Non-pigmented ciliary epithelial cell (primary cell): ENCODE measurements around the gene ZNHIT2.

ENCODE experiments used
- DNase-seq: peaks from one replicate; pipeline ENCODE4 v3.0.0-alpha.2; 2010; ENCODE audit warnings: low read depth

Gene ZNHIT2

GRCh38 chr11:65103476-65103875, 14.0 kb downstream of the ZNHIT2 start:
- no peak for DNase-seq

- DNase-seq: no peak
These were observed 15.1 kb downstream of the ZNHIT2 start for GRCh38 chr11:65102142-65103095.

GRCh38 chr11:65100674-65101350, 16.7 kb downstream of the ZNHIT2 start:
- DNase-seq: no peak

- DNase-seq: no peak
These were observed 20.6 kb downstream of the ZNHIT2 start for GRCh38 chr11:65096926-65097325.

- peak; percentile 50 for DNase-seq
These were observed 21.3 kb downstream of the ZNHIT2 start, which contains the start of gene VPS51 for GRCh38 chr11:65095974-65096806. TSS of gene VPS51 (plus strand) at chr11:65096214. CDS start at chr11:65096251, 37 bp downstream.

GRCh38 chr11:65095427-65095826, 22.1 kb downstream of the ZNHIT2 start:
- no peak for DNase-seq

GRCh38 chr11:65090628-65091027, 26.9 kb downstream of the ZNHIT2 start:
- no peak for DNase-seq

GRCh38 chr11:65089621-65090020, 27.9 kb downstream of the ZNHIT2 start:
- no peak for DNase-seq

GRCh38 chr11:65087827-65088226, 29.7 kb downstream of the ZNHIT2 start:
- DNase-seq: no peak

- no peak for DNase-seq
These were observed 30.3 kb downstream of the ZNHIT2 start for GRCh38 chr11:65087216-65087615.

GRCh38 chr11:65086809-65087208, 30.7 kb downstream of the ZNHIT2 start:
- DNase-seq: no peak

- DNase-seq: no peak
These were observed 32.1 kb downstream of the ZNHIT2 start for GRCh38 chr11:65085446-65085845.

- DNase-seq: no peak
These were observed 32.7 kb downstream of the ZNHIT2 start for GRCh38 chr11:65084598-65085375.

GRCh38 chr11:65083834-65084597, 33.5 kb downstream of the ZNHIT2 start, which contains the start of the genes CDCA5 and ZFPL1:
TSS of gene CDCA5 (minus strand) at chr11:65084040. CDS start at chr11:65083978, 62 bp downstream.
TSS of gene ZFPL1 (plus strand) at chr11:65084222. CDS start at chr11:65084699, 477 bp downstream.
- peak; percentile 75 for DNase-seq

- DNase-seq: no peak
These were observed 34.2 kb downstream of the ZNHIT2 start for GRCh38 chr11:65083134-65083833.

GRCh38 chr11:65078786-65079342, 38.6 kb downstream of the ZNHIT2 start:
- no peak for DNase-seq

- DNase-seq: no peak
These were observed 39.4 kb downstream of the ZNHIT2 start for GRCh38 chr11:65078151-65078550.

- no peak for DNase-seq
These were observed 40.0 kb downstream of the ZNHIT2 start for GRCh38 chr11:65077451-65077850.

- DNase-seq: no peak
These were observed 44.9 kb downstream of the ZNHIT2 start for GRCh38 chr11:65072631-65072966.
